VCaP (cell line): ENCODE results near the gene HARS2.

Experiments
- H3K27ac ChIP-seq: fragments of 450-650 bp; 2 replicates; pipeline ENCODE4 v1.5.1; 2017
- TF ChIP-seq, protein P1 (sequence below): fragments of 450-650 bp; conservative IDR thresholded peaks from 2 replicates; pipeline ENCODE4 v1.5.1; 2017; ENCODE audit warnings: mild to moderate bottlenecking, moderate library complexity

Gene HARS2

GRCh38 chr5:140734354-140734753 is 43.1 kb downstream of the HARS2 start:
- H3K27ac ChIP-seq = no peak overlapping the region
- TF ChIP-seq, protein P1, sequence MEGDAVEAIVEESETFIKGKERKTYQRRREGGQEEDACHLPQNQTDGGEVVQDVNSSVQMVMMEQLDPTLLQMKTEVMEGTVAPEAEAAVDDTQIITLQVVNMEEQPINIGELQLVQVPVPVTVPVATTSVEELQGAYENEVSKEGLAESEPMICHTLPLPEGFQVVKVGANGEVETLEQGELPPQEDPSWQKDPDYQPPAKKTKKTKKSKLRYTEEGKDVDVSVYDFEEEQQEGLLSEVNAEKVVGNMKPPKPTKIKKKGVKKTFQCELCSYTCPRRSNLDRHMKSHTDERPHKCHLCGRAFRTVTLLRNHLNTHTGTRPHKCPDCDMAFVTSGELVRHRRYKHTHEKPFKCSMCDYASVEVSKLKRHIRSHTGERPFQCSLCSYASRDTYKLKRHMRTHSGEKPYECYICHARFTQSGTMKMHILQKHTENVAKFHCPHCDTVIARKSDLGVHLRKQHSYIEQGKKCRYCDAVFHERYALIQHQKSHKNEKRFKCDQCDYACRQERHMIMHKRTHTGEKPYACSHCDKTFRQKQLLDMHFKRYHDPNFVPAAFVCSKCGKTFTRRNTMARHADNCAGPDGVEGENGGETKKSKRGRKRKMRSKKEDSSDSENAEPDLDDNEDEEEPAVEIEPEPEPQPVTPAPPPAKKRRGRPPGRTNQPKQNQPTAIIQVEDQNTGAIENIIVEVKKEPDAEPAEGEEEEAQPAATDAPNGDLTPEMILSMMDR = peak; percentile 61

- TF ChIP-seq, protein P1 = no peak
- H3K27ac ChIP-seq = no peak overlapping the region
Measured at GRCh38 chr5:140737486-140737885, 46.2 kb downstream of the HARS2 start.

DNA sequence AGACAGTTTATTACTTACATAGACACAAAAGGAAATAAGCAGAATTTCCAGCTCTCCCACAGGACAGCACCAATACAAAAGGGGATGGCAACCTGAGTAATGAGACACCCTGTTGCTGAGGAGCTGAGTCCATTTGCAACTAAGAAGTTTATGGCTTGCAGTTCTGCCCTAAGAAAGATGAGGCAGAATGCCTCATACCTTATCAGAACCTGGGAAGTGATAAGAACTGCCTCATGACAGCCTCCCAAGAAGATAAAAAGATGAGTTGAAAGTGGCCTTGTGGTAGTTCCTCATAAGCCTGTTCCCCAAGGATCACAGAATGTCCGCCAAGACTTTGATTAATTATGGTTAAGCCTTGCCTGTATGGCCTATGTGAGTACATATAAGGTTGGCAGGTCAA is 50.7 kb downstream of the HARS2 start:
- H3K27ac ChIP-seq = no peak overlapping the region
- TF ChIP-seq, protein P1 = no peak
